GM12878 (cell line): Measurements from ENCODE around the gene PPAN. TPM values are rescaled to one million over a fixed set of nuclear protein-coding genes. Genes with fewer than 3 reads are reported as not detected.

Experiments used
- BCL11A ChIP-seq: IDR thresholded peaks from 2 replicates; pipeline ENCODE4 v1.6.1; 2011; ENCODE audit warnings: low read depth, low read length
- E2F8 ChIP-seq: fragments of 450-650 bp; IDR thresholded peaks from 2 replicates; pipeline ENCODE4 v1.6.1; 2018; ENCODE audit warnings: mild to moderate bottlenecking, low read depth, moderate library complexity; ENCODE audit not compliant: partially characterized antibody
- GATAD2B ChIP-seq: fragments of 450-650 bp; conservative IDR thresholded peaks from 2 replicates; pipeline ENCODE4 v1.6.1; 2017; ENCODE audit warnings: low read depth, mild to moderate bottlenecking, moderate library complexity
- NR2C1 ChIP-seq: fragments of 450-650 bp; IDR thresholded peaks from 2 replicates; pipeline ENCODE4 v1.6.1; 2017; ENCODE audit warnings: antibody characterized with exemption, mild to moderate bottlenecking, moderate library complexity
- POLR2AphosphoS2 ChIP-seq: IDR thresholded peaks from 2 replicates; pipeline ENCODE4 v1.6.1; 2011; ENCODE audit warnings: low read depth, mild to moderate bottlenecking, low read length, improper control_type of control experiment, moderate library complexity
- SKIL ChIP-seq: fragments of 450-650 bp; IDR thresholded peaks from 2 replicates; pipeline ENCODE4 v1.6.1; 2017; ENCODE audit warnings: mild to moderate bottlenecking, low read depth, inconsistent platforms; ENCODE audit not compliant: poor library complexity, severe bottlenecking
- SMAD1 ChIP-seq: fragments of 450-650 bp; IDR thresholded peaks from 2 replicates; pipeline ENCODE4 v1.6.1; 2018; ENCODE audit warnings: mild to moderate bottlenecking, low read depth; ENCODE audit not compliant: partially characterized antibody
- SP1 ChIP-seq: IDR thresholded peaks from one replicate; pipeline ENCODE4 v1.6.1; 2011; ENCODE audit warnings: low read depth, low read length
- SREBF2 ChIP-seq: IDR thresholded peaks from 2 replicates; pipeline ENCODE4 v1.6.1; 2012; ENCODE audit warnings: mild to moderate bottlenecking, low read length
- STAT3 ChIP-seq: IDR thresholded peaks from 2 replicates; pipeline ENCODE4 v1.6.1; 2011; ENCODE audit warnings: low read depth, low read length, improper control_type of control experiment
- SUPT20H ChIP-seq: IDR thresholded peaks from 2 replicates; pipeline ENCODE4 v1.6.1; 2011; ENCODE audit warnings: low read depth, mild to moderate bottlenecking, low read length, moderate library complexity, borderline replicate concordance; ENCODE audit not compliant: control insufficient read depth
- USF2 ChIP-seq: IDR thresholded peaks from 2 replicates; pipeline ENCODE4 v1.6.1; 2011; ENCODE audit warnings: low read depth, low read length, improper control_type of control experiment, borderline replicate concordance
- ZNF217 ChIP-seq: fragments of 450-650 bp; IDR thresholded peaks from 2 replicates; pipeline ENCODE4 v1.6.1; 2017; ENCODE audit warnings: antibody characterized with exemption, mild to moderate bottlenecking
- polyA plus RNA-seq, 11 experiments: library from polyadenylated mRNA; depleted of rRNA in 4 of 11; unstranded in 6 of 11; stranded (reverse) in 5 of 11; fragments of >200 nt; fragmentation: Nextera tagmentation in 4 of 11; fragmentation: Illumina TruSeq in 1 of 11; extraction: Ambion mirVana in 4 of 11; extraction: Trizol in 1 of 11; gene quantifications; 1 replicate in 1 of 11; 2 replicates in 10 of 11; pipeline versions ENCODE4 v1.2.1 to v1.2.3, GENCODE V29; 2011 to 2016; ENCODE audit warnings: inconsistent platforms in 2 of 11, missing spikeins in 2 of 11, low read depth in 1 of 11
- total RNA-seq, 4 experiments: library from RNA; depleted of rRNA in 3 of 4; stranded (reverse); fragments of >200 nt in 3 of 4; fragmentation: Illumina TruSeq in 1 of 4; extraction: Trizol in 1 of 4; gene quantifications; 2 replicates each; pipeline versions ENCODE4 v1.2.1 to v1.2.3, GENCODE V29; 2013 to 2021
- TF ChIP-seq, protein P1 (sequence below): IDR thresholded peaks from 2 replicates; pipeline ENCODE4 v1.6.1; 2011; ENCODE audit warnings: borderline replicate concordance, low read depth, mild to moderate bottlenecking, moderate library complexity, low read length; ENCODE audit not compliant: insufficient read depth, poor library complexity, severe bottlenecking
- TF ChIP-seq, protein P2 (sequence below): fragments of 450-650 bp; IDR thresholded peaks from 2 replicates; pipeline ENCODE4 v1.6.1; 2016; ENCODE audit warnings: mild to moderate bottlenecking, moderate library complexity, borderline replicate concordance
- TF ChIP-seq, protein P3 (sequence below): fragments of 450-650 bp; conservative IDR thresholded peaks from 2 replicates; pipeline ENCODE4 v1.6.1; 2017; ENCODE audit warnings: mild to moderate bottlenecking, moderate library complexity

The PPAN gene
- total and polyA plus RNA-seq, 10 of the 15 experiments (the other 5 are each of a cell fraction or from before 2014, with no cell fraction given), result 2.1 to 171 (median 108) TPM

DNA sequence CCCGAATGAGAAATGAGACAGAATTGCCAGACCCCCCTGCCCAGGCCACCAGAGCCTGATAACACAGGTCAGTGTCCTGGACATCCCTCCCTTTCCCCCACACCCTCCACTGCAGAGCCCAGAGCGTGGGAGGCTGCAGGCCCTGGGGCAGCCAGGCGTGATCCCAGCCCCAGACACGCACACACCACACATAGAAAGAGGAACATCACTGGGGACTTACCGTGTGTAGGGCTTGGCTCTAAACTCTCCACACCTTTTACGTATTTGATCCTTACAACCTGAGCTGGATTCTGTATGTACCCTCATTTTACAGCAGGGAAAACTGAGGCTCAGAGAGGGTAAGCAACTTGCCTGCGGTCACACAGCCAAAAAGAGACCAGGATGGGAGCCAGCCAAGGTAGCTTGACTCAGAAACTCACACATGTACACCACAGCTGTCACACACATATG lies 3.4 kb upstream of the PPAN start (continued):
- TF ChIP-seq STAT3 (no peak), BCL11A (peak; percentile 65; the same call in 1 of the 2 replicates), USF2 (no peak), E2F8 (no peak), SREBF2 (no peak), SMAD1 (peak; percentile 52), SUPT20H (no peak), SKIL (peak; percentile 54), NR2C1 (no peak), SP1 (peak; percentile 76), POLR2AphosphoS2 (peak; percentile 76), ZNF217 (peak; percentile 94), GATAD2B (peak; percentile 86; the same call in 1 of the 2 replicates)
- TF ChIP-seq, protein P1, sequence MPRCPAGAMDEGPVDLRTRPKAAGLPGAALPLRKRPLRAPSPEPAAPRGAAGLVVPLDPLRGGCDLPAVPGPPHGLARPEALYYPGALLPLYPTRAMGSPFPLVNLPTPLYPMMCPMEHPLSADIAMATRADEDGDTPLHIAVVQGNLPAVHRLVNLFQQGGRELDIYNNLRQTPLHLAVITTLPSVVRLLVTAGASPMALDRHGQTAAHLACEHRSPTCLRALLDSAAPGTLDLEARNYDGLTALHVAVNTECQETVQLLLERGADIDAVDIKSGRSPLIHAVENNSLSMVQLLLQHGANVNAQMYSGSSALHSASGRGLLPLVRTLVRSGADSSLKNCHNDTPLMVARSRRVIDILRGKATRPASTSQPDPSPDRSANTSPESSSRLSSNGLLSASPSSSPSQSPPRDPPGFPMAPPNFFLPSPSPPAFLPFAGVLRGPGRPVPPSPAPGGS, result peak; percentile 97
- TF ChIP-seq, protein P2, sequence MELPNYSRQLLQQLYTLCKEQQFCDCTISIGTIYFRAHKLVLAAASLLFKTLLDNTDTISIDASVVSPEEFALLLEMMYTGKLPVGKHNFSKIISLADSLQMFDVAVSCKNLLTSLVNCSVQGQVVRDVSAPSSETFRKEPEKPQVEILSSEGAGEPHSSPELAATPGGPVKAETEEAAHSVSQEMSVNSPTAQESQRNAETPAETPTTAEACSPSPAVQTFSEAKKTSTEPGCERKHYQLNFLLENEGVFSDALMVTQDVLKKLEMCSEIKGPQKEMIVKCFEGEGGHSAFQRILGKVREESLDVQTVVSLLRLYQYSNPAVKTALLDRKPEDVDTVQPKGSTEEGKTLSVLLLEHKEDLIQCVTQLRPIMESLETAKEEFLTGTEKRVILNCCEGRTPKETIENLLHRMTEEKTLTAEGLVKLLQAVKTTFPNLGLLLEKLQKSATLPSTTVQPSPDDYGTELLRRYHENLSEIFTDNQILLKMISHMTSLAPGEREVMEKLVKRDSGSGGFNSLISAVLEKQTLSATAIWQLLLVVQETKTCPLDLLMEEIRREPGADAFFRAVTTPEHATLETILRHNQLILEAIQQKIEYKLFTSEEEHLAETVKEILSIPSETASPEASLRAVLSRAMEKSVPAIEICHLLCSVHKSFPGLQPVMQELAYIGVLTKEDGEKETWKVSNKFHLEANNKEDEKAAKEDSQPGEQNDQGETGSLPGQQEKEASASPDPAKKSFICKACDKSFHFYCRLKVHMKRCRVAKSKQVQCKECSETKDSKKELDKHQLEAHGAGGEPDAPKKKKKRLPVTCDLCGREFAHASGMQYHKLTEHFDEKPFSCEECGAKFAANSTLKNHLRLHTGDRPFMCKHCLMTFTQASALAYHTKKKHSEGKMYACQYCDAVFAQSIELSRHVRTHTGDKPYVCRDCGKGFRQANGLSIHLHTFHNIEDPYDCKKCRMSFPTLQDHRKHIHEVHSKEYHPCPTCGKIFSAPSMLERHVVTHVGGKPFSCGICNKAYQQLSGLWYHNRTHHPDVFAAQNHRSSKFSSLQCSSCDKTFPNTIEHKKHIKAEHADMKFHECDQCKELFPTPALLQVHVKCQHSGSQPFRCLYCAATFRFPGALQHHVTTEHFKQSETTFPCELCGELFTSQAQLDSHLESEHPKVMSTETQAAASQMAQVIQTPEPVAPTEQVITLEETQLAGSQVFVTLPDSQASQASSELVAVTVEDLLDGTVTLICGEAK, result no peak
- TF ChIP-seq, protein P3, sequence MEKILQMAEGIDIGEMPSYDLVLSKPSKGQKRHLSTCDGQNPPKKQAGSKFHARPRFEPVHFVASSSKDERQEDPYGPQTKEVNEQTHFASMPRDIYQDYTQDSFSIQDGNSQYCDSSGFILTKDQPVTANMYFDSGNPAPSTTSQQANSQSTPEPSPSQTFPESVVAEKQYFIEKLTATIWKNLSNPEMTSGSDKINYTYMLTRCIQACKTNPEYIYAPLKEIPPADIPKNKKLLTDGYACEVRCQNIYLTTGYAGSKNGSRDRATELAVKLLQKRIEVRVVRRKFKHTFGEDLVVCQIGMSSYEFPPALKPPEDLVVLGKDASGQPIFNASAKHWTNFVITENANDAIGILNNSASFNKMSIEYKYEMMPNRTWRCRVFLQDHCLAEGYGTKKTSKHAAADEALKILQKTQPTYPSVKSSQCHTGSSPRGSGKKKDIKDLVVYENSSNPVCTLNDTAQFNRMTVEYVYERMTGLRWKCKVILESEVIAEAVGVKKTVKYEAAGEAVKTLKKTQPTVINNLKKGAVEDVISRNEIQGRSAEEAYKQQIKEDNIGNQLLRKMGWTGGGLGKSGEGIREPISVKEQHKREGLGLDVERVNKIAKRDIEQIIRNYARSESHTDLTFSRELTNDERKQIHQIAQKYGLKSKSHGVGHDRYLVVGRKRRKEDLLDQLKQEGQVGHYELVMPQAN, result no peak
